SW 1271 (cell line): Measurements from ENCODE around the gene TMC4.

ENCODE experiments used
- DNase-seq, 2 experiments: peaks; one replicate each; lab custom pipeline; 2025; lab: John Stamatoyannopoulos, UW

TMC4 gene

DNA sequence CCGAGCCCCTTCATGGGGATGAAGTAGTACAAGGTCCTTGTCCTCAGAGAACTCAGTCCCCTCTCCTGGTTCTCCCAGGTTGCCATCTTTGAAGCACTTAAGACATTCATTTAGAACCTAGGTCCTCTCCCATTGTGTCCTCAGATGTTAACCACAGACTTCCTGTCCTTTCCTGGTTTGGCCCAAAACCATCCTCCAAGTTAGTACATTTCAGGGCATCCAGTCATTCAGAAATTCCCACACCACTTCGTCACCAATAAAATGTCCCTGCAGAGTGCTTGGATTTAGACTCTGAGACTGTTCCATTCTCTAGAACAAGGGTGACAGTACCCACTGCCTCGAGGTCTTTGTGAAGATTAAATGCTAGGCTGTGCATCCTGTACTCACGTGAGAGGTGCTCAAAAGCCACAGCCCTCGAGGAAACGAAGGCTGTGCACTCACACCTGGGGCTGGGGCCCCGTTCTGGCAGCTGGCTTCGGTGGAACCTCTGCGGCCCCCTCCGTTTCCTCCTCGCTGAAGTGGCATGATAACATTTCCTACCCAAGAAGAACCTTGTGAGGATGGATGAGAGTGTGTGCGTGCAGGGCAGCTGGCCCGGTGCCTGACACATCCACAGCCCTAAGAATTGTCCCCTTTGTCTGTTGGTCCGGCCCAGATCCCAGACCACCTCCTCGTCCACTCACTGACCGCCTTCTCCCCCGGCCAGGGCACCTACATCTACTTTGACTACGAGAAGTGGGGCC is 18.2 kb downstream of the TMC4 start:
- peak in 1 of 2 experiments; percentile 36 for DNase-seq

GRCh38 chr19:54153731-54154326 is 19.1 kb downstream of the TMC4 start:
- DNase-seq: no peak

DNA sequence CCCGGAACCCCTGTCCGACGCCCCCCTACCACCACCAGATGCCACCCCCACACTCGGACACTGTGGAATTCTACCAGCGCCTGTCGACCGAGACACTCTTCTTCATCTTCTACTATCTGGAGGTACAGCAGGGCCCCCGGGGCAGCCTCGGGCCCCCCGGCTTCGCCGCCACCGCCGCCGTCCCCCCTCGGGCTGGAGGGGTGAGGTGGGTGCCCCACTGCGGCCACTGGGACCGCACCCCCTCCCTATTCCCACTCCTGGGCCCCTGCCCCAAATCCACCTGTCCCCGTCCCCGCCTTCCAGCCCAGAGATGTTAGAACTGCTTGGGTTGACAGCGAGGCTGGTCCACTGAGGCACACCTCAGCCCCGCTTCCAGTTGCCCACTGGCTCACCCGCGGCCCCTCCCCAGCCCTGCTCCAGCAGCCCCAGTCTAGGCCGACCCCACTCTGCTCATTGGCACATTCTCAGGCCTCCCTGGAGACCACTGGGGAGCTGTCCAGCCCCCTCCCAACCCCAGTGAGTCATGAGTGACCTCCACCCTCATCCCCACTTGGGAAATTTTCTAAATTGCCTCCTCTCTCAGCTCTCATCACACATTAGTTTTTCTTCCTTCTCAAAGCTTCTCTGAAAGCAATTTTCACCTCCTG is 20.0 kb downstream of the TMC4 start:
- DNase-seq: no peak

- DNase-seq: no peak
Measured at GRCh38 chr19:54152267-54152666, 20.7 kb downstream of the TMC4 start.

- DNase-seq: no peak
Measured at GRCh38 chr19:54151362-54152035, 21.5 kb downstream of the TMC4 start.

DNA sequence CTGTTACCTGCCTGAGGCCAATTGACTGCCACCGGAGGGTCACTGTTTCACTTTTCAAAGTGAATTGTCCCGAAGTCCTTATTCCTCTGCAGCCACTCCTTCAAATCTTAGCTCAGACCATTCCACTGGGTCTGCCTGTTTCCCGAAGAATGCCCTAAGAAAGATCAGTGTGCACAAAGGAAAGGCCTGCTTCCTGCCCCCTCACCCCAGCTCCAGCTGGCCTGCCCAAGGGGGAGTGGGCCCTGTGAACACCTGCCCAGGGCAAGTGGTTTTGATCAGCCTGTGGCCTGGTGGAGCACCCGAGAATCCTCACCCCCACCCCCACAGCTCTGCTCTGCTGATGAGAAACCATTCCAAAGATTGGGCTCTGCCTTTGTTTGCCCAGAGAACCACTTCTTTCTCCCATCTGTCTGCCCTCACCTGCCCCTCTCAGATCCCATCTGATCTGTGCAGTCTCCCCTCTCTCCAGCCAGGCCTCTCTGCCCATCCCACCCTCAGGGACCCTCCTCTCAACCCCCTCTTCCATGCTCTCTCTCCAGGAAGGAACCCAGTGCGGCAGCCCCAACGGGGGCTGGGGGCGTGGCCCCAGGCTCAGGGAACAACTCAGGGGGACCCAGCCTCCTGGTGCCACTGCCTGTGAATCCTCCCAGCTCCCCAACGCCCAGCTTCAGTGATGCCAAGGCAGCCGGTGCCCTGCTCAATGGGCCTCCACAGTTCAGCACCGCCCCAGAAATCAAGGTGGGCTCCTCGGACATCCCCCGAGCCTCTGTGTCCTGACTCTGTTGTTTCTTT is 23.7 kb downstream of the TMC4 start:
- no peak for DNase-seq

- no peak for DNase-seq
Measured at GRCh38 chr19:54148158-54148557, 24.8 kb downstream of the TMC4 start.

DNA sequence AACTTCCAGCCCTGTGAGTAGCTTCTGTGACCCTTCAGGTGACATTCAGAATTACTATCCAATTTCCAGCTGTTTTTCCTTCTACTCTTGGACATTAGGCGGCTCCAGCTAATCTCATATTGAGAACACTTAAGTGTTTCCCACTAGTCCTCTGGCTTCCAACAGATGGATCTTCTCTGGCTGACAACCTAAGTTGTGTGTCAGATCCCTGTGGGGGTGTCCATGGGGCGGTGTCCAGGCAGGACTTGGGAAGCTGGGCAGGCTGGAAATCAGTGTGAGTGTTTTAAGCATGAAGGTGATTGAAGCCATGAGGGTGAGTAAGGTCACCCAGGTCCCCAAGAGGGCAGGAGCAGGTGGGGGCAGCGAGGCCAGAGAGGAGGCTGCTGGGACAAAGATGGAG is 25.3 kb downstream of the TMC4 start:
- DNase-seq: no peak

DNA sequence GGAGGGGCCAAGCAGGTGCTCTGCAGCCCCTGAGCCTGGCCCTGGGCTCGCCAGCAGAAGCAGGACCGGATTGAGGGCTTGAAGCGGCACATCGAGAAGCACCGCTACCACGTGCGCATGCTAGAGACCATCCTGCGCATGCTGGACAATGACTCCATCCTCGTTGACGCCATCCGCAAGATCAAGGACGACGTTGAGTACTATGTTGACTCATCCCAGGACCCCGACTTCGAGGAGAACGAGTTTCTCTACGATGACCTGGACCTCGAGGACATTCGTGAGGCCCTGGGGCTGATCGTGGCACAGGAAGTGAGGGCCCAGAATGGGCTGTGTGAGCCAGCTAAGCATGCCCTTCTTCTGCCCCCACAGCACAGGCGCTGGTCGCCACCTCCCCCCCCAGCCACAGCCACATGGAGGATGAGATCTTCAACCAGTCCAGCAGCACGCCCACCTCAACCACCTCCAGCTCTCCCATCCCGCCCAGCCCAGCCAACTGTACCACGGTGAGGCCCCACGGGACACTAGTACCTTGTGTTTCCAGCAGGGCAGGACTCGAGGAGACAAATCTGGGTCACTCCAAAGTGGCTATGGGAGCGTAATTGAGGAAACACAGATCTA is 27.3 kb downstream of the TMC4 start:
- DNase-seq: no peak

- DNase-seq: no peak
Measured at GRCh38 chr19:54142166-54142780, 30.7 kb downstream of the TMC4 start.

DNA sequence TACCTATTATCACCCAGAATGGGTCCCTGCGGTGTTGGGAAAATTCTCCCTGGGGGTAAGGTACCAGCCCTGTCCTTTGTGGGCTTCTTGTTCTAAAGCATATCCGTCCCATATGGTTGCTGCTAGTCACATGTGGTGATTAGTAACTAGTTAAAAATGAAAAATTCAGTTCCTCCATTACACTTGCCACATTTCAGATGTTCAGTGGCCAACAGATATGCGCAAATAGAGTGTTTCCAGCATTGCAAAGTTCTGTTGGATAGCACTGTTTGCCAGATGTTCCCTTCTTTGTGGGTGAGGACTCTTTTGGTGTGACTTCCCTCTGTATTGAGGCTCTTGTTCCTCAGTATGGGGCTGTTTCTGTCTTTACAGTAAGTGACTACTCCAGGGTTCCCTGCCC is 31.6 kb downstream of the TMC4 start:
- DNase-seq: no peak

DNA sequence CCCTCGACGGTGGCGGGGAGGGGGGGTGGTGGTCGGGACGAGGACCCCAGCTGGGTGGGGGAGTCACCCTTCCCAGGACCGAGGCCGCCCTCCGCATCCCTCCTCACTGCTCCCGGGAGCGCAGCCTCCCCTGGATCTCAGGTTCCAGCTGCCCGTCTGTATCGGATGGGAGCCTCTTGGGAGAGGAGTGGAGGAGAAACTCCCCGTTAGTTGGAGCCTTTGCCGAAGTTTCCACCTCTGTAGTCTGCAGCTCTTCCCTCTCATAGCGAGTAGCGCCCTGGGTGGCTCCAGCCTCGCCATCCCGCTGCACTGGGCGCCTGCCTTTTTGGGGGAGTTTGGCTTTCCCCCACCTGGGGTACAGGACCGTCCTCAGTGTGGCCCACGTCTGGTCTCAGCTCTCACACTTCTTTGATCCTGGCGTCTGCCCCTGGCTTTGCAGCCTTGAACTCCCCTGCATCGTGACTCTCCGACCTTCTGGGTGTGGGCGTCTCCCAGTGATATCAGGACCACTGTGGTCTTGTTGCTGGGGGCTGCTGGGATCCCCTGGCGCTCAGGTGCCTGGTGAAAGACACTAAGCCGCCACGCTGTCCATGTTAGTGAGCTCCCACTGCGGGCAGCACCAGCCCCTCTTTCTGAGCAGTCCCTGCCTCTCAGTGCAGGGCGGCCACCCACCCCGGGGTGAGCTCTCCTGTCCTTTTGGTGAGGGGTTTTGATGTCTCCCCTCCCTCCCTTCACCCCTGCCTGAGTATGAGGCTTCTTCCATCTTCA is 34.3 kb downstream of the TMC4 start:
- DNase-seq: no peak

GRCh38 chr19:54137699-54138488 is 35.1 kb downstream of the TMC4 start, which contains the start of gene CNOT3:
CNOT3 (plus strand) TSS chr19:54137762; CDS start chr19:54142979, 5,217 bp downstream.
- no peak for DNase-seq

GRCh38 chr19:54136864-54137698 is 35.9 kb downstream of the TMC4 start:
- DNase-seq: peak; percentile 98 to 99

DNA sequence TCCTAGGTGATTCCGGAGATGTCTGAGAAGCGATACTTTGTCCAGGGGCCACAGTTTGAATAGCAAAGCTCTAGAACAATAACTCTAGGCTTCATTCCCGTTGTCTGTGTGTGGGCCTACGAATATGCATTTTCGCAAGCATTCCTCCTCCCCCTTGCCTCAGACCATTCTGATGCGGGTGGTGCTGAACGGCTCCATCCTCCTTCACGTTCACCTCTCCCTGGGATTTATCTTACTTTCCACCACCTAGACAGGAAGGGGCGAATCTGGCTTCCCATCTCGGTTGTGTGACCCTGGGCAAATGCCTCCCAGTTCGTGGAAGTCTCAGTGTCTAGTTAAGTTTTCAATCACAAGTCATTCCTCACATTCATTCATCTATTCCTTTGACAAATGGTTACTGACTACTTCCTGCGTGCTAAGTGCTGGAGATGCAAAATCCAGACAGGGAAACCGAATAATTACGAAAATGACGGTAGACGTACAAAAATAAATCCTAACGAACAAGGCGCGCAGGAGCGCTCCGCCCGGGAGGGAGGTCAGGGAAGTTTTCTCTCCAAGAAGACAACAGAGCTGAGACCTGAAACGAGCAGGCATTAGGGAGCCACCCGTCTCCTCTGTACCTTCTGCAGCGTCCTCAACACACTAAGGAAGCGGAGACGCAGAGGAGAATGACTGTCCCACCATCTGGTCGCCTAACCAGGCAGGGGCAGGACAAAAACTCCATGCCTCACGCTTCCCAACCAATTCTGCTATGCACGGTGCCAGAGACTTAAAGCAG is 36.7 kb downstream of the TMC4 start:
- no peak for DNase-seq

DNA sequence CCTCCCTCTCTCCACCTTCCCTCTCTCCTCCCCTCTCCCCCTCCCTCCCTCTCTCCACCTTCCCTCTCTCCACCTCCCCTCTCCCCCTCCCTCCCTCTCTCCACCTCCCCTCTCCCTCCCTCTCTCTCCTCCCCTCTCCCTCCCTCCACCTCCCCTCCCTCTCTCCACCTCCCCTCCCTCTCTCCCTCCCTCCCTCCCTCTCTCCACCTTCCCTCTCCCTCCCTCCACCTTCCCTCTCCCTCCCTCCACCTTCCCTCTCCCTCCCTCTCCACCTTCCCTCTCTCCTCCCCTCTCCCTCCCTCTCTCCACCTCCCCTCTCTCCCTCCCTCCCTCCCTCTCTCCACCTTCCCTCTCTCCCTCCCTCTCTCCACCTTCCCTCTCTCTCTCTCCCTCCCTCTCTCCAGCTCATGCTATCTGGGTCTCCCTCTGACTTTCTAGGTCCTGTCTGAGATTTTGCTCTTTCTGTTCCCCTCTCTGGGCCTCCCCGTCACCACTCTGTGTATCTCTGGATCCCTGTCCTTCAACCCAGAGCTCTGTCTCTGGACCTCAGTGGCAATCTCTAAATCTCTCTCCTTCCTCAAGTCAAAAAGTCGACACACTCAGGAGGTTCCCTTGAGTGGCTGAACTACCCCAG is 38.9 kb downstream of the TMC4 start:
- DNase-seq: no peak

- peak; percentile 22 to 35 for DNase-seq
Measured at GRCh38 chr19:54133312-54133956, 39.5 kb downstream of the TMC4 start.
